DLD1 (cell line): Measurements from ENCODE around the gene BOLA1.
"Not testable (repeated sequence)": the region's sequence is repeated elsewhere in the genome, so short reads cannot be mapped to it uniquely, and the experiment has no call there.

Experiments
- in situ Hi-C: cut with HindIII; loops from 2 replicates; pipeline ENCODE4 v1.10.0; 2017; ENCODE audit warnings: low sequenced_read_pairs

The BOLA1 gene

DNA sequence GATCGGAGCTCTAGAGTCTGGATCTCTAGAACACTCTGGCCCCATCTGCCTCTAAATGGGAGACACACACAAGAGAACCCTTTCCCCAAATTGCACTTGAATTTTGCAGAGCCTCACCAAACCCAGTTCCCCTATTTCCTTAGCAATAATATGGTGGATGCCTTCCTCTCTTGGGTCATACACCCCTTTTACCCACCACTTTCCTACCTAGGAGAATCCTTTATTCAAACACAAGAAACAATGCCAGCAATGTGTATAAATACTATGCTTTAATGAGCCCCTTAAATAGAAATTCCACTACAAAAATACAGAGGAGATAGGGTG, 29.0 kb downstream of the BOLA1 start:
- in situ Hi-C loops = no loop called here

DNA sequence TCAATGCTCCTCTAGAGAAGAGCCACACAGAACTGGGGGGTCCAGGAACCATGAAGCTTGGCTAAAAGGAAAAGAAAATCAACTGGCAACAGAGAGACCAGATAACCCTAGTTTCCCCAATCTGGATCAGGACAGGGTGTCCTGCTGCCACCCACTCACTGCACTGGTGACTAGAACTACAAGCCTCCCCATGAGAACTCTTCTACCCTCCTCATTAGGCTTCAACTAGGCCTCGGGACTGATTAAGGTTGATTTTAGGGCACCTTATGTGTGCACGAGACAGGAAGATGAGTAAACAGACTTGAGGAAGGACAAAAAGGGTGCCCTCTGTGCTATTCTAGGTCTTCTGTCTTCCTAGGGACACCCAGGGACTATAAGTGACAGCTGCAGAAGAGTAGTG, 30.5 kb downstream of the BOLA1 start:
- in situ Hi-C loops = no loop called here

- in situ Hi-C loops = no loop called here
Observed at GRCh38 chr1:149931212-149931790, 31.9 kb downstream of the BOLA1 start.

DNA sequence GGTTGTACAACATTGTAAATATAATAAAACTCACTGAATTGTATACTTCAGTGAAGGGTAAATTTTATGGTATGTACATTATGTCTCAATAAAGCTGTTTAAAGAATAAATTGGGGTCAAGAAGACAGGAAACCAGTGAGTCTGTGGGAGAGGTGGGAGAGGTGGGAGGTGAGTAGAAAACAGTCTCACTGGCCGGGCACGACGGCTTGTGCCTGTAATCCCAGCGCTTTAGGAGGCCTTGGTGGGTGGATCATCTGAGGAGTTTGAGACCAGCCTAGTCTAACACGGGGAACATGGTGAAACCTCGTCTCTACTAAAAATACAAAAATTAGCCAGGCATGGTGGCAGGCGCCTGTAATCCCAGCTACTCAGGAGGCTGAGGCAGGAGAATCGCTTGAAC, 33.1 kb downstream of the BOLA1 start:
- in situ Hi-C loops = no loop called here

- in situ Hi-C loops = no loop called here
Observed at GRCh38 chr1:149933208-149933607, 33.8 kb downstream of the BOLA1 start.

- in situ Hi-C loops = no loop called here
Observed at GRCh38 chr1:149934356-149934755, 35.0 kb downstream of the BOLA1 start.

DNA sequence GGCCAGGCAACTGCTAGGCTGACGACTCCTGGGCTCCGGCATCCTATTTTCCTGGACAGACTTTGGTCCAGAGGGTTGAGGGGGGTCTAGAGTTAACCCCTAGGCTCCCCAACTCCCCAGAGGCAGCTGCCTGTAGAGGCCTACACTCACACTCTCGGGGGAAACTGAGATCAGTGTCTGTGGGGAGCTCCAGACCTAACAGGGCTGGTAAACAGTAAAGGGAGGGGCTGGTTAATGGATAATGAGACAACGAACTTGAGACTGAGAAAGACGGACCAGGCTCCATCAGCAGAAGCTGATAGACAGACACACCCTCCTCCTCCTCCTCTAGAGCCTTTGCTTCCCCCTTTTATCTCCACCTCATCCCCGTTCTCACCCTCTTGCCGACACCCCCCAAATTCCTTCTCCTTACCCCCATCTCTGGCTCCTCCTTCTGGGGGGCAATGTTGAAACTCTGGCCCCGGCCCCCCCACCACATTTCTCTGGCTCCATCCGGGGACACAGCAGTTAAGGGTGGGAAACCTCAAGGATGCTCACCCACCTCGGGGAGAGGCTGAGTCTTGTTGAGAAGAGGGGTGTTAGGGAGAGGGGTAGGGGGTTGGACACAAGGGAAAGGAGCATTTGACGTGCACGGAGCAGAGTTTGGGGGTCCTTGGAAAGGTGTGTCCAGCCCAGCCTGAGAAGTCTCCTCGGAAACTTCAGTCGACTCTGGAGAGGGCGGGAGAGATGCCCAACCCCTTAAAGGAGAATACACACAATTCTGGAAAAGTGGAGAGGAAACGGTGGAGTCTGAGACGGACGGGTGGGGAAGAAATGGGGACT, 37.0 kb downstream of the BOLA1 start, which contains the start of gene MTMR11:
Gene MTMR11 (minus strand): TSS at position 710 of the 822 bp plus-strand sequence. CDS start 232 bp downstream, at position 478.
- in situ Hi-C loops = no loop called here

DNA sequence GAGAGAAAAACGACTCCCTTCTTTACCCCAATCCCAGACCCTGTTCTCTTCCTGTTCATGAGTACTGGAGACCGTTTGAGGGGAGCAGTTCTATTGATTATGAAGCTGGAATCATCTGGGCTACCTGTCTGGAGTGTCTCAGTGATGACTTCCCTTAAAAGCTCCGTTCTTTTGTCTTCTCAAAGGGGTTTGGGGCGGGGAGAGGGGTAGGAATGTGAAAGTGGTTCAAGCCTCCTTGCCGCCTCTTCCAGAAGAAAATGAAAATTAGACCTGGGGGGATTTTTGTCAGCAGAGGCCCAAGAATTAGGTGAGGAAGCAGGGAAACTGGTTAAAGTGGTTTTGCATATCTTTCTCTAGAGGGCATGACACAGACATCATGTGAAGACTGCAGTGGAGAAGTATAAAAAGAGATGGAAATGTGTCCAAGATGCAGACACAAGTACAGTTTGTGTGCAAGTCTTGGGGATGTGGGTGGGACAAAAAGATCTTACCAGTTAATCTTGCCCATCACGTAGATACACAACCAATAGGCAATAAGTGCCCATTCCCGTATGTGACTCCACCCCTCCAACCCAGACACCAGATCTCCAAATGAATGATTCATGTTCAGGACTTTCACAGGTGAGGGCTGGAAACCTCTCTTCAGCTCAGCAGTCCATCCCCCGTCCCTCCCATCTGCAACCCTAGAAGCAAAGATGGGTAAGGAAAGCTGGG, 37.8 kb downstream of the BOLA1 start:
- in situ Hi-C loops = no loop called here

- in situ Hi-C loops = no loop called here
Observed at GRCh38 chr1:149937759-149938158, 38.4 kb downstream of the BOLA1 start.

- in situ Hi-C loops = not testable (repeated sequence)
Observed at GRCh38 chr1:149938668-149939003, 39.3 kb downstream of the BOLA1 start.

- in situ Hi-C loops = no loop called here
Observed at GRCh38 chr1:149940427-149940826, 41.1 kb downstream of the BOLA1 start.

DNA sequence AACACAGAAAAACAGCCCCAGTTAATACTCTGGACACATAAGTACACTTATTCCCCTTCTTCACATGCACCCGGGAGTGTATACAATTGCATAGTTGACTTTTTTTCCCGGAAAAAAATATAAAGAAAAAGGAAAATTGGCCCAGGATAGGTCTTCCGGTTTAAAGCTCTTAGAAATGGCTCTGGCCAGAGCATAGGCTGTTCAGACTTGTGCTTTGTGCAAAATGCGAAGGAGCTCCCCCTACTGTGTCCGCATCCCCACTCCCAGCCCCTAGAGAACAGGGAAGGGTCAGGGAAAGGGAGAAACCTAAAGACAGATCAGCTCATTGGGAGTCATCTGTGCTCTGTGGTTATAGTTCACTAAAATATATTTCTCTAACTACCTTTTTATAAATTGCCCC, 42.8 kb downstream of the BOLA1 start:
- in situ Hi-C loops = no loop called here

DNA sequence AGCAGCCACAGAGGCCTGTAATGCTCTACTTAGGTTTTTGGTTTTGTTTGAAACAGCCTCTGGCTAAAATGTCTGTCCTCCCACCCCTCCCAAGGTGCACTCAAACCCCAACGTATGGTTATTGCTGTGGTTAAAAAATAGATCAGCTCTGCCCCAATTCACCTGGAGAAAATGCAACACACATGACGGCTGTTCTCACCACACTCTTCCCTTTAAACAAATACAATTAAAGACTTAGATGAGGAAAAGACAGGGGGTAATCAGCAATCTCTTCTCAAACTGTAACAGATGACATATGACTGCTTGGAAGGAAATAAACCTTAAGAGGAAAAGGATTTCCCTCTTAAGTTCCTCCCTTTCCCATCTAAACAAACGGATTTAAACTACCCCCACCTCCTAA, 43.5 kb downstream of the BOLA1 start:
- in situ Hi-C loops = no loop called here

DNA sequence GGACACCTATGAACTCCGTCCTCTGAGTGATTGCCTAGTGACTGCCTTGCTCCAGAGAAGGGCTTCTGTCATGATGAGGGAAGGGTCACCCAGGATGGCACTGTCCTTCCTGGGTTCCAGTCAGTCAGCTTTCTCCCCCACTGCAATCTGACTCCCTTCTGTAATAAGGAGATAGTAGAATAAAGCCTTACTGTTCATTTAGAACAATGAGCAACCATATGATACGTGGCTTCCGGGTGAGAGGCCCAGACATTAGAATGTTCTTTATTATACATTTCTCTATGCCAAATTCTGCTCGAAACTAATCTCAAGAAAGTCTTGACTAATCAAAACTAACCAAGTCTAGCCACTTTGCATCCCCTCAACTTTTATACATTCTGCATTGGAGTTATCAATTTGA, 45.8 kb downstream of the BOLA1 start:
- in situ Hi-C loops = no loop called here

GRCh38 chr1:149949911-149950310, 50.5 kb downstream of the BOLA1 start:
- in situ Hi-C loops = no loop called here
